ENCODE measurements around the gene TSPYL2.
A peak's percentile ranks its signal among the peaks of the same experiment; 100 is the strongest.

Gene TSPYL2
- total RNA-seq = 151 to 930 reads per million in 2 donors

DNA sequence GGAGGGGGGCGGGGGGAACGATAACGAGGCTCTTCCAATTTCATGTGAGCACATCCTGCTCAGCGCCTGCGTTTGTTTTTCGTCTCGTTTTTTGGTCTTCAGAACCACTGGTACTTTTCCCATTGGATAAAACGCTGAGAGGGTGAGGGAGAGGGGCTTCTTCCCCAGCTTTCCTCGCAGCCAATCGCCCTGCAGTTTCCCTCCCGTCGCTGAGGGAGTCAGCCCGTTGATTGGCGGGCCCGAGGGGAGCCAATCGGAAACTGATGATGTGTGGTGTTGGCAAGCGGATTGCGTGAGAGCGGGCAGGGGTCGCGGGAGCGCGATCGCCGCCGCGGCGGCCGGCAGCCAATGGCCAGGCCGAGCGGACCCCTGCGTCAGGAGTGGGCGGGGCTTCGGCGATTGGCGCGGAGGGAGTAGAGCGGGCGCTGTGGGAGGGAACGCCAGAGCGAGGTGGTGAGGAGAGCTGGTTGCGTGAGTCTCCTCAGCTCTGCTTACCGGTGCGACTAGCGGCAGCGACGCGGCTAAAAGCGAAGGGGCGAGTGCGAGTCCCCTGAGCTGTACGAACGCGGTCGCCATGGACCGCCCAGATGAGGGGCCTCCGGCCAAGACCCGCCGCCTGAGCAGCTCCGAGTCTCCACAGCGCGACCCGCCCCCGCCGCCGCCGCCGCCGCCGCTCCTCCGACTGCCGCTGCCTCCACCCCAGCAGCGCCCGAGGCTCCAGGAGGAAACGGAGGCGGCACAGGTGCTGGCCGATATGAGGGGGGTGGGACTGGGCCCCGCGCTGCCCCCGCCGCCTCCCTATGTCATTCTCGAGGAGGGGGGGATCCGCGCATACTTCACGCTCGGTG is at the start of gene TSPYL2:
TSPYL2 (plus strand) TSS at position 443 of the 848 bp plus-strand sequence; CDS start at position 575, 132 bp downstream.
- DNase-seq = peak; percentile 88

DNA sequence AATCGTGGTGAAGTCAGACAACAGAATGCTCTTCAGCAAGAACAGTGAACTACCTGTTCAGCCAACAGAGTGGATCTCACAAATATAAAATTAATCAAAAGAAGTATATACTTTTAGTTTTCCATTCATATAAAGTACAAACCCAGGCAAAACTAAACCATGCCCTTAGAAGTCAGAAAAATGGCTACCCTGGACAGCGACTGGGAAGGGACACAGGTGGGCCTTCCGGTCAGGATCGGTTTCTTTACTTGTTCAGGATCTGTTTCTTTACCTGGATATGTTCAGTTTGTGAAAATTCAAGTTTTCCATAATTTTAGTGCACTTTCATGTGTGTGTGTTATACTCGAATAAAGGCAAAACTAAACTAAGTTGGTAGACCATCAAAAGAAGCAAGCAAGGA is 46.0 kb upstream of the TSPYL2 start:
- no peak for DNase-seq

DNA sequence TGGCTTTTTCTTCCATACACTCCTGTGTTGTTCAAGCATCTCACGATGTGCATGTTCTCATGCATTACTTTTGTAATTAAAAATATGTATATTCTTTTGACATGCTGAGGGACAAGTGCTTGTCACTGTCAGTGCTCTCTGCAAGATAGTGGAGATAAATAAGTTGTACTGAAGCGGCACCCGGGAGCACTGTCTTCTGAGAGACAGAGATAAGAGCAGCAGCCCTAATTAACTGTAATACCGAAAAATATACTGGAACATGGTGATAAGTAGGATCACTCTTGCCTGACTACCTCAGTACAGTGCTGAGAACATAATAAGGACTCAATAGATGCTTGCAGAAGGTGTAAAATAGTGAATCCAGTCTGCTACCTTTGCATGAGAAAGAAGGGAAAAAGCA is 42.9 kb upstream of the TSPYL2 start:
- DNase-seq = no peak

DNA sequence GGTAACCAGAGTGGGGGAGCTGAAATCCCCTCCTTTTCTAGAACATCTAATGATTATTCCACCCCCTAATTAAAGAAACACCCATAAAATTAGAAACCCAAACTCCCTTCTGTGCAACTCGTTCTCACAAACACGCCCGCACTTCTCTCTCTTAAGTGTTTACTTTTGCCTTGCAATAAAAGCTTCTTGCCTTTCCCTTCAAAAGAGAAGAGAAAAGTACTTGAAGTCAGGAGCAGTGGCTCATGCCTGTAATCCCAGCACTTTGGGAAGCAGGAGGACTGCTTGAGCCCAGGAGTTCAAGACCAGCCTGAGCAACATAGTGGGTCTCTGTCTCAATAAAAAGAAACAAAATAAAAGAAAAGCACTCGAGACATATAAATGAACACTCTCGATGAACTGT is 37.2 kb upstream of the TSPYL2 start:
- no peak for DNase-seq

DNA sequence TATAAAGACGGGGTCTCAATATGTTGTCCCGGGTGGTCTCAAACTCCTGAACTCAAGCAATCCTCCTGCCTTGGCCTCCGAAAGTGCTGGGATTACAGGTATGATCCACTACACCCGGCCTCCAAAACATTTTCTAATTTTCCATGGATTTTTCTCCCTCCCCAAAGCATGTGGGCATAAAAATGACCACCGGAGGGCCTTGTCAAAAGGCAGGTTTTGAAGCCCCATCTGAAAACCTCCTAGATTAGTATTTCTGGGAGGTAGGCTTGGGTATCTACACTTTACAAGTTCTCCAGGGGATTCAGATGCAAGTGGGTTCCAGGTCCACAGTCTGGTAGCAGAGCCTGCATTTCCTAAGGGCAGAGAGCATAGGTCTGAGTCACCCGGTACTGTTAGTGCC is 34.9 kb upstream of the TSPYL2 start:
- DNase-seq = no peak

DNA sequence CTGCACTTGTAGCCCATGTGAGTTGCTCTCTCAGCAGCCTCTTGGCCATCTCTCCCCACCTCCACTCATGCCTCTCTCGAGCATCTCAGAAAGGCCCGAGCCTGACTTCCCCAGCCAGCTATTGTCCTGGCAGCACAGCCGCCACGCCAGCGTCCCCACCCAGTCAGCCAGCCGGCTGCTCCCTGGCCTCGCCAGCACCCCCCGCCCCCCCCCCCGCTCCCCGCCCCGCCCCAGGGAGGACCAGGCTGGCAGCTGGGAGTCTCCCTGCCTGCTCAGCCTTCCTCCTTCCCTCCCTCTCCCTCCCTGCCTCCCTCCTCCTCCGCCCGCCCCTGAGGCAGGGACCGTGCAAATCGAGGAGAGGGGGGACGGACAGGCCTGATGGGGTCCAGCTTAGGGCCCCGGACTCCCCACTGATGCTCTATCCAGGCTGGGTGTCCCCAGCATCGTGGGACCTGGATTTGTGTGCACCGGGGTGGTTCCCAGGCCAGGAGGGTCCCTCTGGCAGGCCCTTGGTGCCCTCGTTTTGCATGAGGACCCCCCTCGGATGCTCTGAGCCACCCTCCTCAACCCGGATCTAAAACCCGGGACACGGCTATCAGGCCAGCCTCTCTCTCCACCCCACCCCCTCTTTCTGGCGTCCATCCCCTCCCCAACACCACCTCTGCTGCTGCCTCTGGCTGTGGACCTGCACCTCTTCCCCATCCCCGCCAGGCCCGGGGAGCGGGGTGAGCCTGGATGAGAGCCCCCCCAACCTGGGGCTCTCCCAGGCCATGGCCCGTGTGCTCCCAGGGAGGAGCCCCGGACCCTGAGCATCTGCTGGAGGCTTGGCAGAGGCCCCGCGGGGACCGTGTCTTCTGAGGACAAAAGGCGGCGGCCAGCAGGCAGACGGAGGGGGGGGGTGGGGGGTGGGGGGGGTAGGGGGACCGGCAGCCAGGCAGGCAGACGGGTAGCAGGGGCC is 33.7 kb upstream of the TSPYL2 start, which contains the start of gene GPR173:
GPR173 (plus strand) TSS at position 621 of the 958 bp plus-strand sequence. CDS start 27,833 bp downstream, outside the sequence.
- DNase-seq = no peak

DNA sequence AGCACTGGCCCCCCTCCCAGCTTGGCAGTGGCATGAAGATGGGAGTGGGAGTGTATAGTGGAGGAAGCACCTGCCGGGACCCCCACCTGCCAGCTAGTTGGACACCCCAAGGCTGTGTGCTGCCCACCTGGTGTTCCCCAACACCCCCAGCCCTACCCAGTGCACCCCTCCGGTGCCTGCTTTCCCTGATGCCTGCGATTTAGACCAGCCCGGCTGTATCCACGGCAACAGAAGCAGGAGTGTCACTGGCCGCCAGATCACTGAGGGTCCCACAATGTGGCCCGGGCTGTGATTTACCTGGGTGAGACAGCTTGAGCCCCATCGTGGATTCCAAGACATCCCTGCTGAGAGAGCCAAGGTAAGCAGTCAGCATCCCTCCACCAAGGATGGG is 33.0 kb upstream of the TSPYL2 start:
- DNase-seq = no peak

DNA sequence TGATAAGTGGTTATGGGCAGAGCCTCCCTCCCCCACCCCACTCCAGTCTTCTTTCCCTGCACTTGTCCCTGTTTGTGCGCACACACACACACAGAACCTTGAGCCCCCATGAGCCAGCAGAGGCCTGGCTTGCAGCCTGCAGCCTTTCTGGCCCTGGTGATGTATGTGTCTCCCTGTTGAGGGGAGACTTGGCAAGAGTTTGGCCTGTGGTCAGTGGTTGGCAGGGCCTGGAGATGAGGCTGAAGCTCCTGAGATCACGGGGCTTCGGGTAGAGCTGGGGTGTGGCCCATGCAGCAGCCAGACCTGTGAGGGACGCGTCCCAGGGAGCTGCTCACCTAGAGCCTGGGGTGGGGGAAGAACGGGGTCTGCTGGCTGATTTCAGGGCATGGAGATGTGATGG is 31.3 kb upstream of the TSPYL2 start:
- DNase-seq = no peak

DNA sequence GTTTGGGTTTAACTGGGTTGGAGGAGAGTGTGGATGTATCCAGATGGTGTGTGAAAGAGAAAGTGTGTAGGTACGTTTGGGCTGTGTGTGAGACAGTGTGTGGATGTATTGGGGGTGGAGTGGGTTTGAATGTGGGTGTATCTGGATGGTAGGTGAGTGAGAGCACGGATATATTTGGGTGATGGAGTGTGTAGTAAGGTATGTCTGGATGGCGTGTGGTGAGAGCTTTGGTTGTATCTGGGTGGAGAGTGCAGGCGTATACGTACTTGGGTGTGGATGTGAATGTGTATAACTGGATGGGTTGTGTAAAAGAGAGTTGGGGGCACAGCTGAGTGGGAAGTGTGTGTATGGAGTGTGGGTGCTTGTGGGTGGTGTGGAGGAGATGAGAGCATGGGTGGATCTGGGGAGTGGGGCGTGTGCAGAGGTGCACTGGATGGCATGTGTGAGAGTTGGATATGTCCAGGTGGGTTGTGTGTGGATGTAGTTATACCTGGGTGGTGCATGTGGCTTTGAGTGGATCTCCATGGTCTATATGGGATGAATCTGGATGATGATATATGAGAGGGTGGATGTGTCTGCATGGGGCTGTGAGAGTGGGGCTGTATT is 26.8 kb upstream of the TSPYL2 start:
- DNase-seq = no peak

DNA sequence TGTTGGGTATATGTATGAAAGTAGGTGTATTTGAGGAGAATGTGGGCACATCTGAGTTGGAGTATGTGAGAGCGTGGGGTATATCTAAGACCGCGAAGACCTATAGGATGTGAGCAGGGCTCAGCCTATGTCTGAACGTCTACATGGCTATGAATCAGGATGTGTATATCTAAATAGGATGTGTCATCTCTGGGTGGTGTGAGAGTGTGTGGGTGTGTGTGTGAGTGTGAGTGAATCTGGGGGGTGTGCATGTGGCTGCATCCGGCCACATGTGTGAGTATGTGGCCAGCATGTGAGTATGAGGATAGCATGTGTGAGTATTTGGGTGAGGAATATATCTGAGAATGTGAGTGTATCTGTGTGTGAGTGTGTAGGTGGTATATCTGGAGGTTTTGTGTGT is 25.9 kb upstream of the TSPYL2 start:
- no peak for DNase-seq

DNA sequence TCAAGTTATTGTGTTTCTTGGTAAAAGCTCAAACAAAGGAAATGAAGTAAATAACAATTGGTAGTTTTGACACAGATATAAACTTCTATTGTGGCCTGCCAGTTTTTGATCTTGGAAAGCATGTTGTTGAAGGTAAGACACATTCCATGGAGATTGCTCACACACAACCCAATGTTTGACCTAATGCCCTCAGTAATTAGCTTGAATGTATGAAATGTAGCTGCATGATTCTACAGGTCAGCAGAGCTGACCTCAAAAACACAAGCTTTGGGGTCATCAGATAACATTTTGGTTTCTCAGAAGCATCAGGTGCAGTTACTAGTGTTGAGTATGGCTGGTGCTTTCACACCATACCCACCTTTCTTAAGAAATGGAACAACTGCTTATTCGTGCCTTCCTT is 17.1 kb upstream of the TSPYL2 start:
- no peak for DNase-seq

DNA sequence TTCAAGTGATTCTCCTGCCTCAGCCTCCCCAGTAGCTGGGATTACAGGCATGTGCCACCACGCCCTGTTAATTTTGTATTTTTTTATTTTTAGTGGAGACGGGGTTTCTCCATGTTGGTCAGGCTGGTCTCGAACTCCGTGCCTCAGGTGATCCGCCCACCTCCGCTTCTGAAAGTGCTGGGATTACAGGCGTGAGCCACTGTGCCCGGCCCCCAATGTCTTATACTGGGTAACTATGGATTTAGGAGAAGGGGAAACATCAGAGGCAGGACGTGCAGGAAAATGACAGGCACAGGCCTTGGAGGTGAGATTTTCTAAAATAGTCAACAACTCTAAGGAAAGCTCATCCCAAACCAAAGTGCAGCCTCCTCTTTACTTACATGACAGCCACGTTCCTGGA is 11.1 kb upstream of the TSPYL2 start:
- no peak for DNase-seq

DNA sequence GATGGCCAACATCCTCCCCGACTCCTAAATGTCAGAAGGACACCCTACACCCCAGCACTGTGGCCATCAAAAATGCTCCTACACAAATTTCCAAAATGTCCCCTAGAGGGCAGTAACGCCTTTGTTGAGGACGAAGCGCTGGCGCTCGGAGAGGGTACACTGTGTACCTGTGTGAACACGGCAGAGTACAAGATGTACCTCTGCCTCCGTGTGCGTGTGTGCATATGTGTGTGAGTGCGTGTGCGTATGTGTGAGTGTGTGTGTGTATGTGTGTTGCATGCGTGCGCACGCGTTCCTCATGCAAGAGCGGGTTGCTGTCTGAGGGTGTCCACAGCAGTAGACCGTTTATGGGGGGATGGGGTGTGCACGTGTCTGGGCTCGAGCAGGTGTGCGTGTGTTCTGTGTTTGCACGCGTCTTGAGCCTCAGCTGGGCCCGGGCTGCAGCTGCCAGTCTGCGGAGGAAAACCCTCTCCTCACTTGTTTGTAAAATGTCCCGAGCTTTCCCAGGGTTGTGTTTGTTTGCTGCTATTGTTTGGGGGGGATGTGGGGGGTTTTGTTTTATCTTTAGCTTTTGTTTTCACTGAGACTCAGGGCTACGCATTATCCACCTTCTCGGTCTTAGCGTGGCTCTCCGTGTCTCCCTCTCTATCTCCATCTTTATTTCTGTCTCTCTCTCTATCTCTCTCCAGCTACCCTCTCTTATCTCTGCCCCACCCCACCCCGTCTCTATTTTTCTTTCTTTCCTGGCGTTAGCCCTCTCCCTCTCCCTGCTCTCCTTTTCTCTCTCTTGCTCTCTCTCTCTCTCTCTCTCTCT is 10.4 kb upstream of the TSPYL2 start:
- DNase-seq = peak; percentile 51

DNA sequence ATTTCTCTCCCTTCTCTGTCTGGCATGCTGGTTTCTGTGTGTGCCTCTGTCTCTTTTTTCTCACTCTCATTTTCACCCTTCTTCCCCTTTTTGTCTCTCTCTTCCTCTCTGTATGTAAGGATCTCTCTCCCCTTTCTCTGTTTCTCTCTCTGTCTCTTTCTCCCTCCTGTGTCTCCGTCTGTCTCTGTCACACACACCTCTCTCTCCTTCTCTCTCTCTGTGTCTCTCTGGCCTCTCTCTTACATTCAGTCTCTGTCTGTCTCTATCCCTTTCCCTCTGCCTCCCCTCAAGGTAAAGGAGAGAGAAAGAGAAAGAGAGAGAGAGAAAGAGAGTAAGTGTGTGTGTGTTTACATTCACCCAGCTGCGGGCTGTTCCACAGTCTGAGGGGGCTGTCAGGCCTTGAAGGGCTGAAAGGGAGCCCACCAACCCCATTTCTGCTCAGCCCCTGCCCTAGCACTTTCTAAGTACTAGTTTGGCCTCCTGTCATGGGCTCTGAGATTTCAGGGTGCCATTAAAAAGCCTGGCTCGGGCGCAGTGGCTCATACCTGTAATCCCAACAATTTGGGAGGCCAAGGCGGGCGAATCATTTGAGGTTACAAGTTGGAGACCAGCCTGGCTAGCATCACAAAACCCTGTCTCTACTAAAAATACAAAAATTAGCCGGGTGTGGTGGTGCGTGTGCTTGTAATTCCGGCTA is 9.6 kb upstream of the TSPYL2 start:
- DNase-seq = no peak

DNA sequence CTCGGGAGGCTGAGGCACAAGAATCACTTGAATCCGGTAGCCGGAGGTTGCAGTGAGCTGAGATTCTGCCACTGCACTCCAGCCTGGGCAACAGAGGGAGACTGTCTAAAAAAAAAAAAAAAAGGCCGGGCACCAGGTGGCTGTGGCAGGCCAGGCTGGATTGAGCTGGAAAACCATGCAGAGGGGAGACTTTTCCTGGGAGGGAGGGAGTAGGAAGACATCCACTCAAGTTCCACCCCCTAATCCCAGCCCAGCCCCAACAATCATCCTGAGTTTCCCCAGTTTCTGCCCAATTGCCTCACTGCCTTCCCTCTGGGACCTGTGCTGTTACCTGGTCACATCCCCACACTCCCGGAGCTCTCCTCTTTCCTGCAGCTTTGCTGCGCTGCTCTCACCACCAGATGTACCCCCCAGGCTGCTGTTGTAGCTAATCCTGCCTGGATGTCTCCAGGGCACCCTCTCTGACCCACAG is 9.0 kb upstream of the TSPYL2 start:
- DNase-seq = no peak

DNA sequence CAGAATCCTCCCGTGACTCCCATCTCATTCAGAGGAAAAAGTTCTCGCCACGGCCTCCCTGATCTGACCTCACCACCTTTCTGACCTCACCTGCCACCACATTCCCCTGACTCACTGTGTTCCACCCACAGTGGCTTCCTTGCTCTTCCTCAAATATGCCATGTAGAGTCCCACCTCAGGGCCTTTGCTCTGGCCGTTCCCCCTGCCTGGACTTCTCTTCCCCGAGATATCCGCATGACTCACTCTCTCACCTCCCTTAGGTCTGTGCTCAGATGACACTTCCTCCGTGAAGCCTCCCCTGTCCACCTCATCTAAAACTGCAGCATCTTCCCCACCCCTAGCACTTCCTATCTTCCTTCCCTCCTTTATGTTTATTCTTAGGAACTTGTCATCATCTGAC is 7.2 kb upstream of the TSPYL2 start:
- DNase-seq = no peak

DNA sequence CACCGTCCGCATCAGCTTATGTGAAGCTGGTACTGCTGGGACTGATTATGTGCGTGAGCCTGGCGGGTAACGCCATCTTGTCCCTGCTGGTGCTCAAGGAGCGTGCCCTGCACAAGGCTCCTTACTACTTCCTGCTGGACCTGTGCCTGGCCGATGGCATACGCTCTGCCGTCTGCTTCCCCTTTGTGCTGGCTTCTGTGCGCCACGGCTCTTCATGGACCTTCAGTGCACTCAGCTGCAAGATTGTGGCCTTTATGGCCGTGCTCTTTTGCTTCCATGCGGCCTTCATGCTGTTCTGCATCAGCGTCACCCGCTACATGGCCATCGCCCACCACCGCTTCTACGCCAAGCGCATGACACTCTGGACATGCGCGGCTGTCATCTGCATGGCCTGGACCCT is 5.5 kb upstream of the TSPYL2 start:
- DNase-seq = no peak

DNA sequence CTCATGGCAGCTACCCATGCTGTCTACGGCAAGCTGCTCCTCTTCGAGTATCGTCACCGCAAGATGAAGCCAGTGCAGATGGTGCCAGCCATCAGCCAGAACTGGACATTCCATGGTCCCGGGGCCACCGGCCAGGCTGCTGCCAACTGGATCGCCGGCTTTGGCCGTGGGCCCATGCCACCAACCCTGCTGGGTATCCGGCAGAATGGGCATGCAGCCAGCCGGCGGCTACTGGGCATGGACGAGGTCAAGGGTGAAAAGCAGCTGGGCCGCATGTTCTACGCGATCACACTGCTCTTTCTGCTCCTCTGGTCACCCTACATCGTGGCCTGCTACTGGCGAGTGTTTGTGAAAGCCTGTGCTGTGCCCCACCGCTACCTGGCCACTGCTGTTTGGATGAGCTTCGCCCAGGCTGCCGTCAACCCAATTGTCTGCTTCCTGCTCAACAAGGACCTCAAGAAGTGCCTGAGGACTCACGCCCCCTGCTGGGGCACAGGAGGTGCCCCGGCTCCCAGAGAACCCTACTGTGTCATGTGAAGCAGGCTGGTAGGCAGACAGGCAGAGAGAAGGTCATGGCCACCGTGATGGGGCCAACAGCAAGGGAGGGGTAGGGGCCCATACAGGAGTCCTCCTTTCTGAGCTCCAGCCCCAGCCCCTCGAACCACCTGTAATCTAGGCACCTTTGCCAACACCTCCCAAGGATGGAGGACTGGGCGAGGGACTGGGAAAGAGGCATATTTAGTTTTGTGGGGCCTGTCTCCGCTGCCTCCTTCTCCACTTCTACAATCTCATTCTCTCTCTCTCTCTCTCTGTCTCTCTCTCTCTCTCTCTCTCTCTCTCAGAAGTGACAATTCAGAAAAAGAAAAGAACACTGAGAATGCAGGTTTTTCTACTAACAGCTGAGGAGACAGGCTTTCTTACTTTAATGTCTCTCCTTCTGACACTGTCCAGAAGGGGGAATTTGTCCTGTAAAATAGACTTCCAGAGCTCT is 4.7 kb upstream of the TSPYL2 start:
- DNase-seq = no peak

DNA sequence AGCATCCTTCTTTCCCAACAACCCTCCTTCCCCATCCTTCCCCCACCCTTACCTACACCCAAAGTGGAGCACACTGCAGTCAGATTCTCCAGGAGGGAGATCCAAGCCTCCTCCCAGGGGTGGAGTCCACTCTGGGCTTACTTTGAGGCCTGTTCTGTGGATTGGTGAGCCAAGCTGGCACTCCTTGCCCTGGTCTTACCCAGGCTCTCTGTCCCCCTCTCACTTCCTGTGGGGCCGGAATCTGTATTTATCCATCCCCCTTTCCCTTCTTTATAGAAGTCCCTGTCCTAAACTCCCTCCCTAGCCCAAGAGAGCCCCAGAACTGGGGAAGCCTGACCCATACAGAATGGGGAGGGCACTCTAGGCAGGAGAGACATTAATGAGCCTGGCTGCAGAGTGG is 3.2 kb upstream of the TSPYL2 start:
- no peak for DNase-seq
